Central memory CD4-positive, alpha-beta T cell (primary cell): Measurements from ENCODE around the gene ANKRD11.
"Not testable (repeated sequence)": the region's sequence is repeated elsewhere in the genome, so short reads cannot be mapped to it uniquely, and the experiment has no call there.

Experiments
- DNase-seq: peaks from one replicate; pipeline ENCODE4 v3.0.0; 2022

ANKRD11 gene

DNA sequence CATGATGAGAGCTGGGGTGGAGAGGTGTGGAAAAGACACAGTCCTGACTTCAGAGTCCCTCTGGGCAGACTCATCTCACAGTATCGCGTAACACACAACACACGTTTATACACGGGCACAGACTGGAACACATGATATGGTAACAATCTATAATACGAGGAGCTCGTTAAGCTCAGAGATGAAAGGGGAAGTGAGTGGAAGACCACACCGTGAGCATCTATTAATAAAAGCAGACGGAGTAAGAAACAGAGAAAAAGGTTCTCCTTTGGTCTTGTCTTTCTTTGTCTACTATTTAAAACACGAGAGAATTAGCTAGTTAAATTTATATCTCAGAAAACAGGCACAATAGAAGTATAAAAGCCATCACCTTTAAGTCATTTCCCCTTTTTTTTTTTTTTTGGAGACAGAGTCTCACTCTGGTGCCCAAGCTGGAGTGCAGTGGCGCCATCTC, 13.5 kb downstream of the ANKRD11 start:
- DNase-seq = no peak

- no peak for DNase-seq
Measured at GRCh38 chr16:89476379-89476778, 14.0 kb downstream of the ANKRD11 start.

GRCh38 chr16:89475144-89475543, 15.2 kb downstream of the ANKRD11 start:
- no peak for DNase-seq

DNA sequence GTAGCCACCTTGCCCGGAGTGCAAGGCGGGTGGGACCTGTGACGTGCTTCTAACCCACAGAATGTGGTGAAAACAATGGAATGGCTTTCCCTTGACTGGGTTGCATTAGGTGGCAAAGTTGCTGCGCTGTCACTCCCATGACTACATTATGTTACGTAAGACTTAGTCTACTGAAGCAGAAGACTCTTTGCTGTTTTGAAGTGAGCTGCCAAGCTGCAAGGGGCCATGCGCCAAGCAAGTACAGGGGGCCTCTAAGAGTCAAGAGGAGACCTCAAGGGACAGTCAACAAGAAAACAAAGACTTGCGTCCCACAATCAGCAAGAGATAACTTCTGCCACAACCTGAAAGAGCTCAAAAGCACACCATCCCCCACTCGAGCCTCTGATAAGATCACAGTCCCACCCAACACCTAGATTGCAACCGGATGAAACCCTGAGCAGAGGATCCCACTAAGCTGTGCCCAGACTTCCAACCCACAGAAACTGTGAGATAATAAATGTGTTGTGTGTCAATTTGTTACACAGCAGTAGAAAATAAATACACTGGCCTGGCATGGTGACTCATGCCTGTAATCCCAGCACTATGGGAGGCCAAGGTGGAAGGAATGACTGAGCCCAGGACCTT, 16.5 kb downstream of the ANKRD11 start:
- no peak for DNase-seq

DNA sequence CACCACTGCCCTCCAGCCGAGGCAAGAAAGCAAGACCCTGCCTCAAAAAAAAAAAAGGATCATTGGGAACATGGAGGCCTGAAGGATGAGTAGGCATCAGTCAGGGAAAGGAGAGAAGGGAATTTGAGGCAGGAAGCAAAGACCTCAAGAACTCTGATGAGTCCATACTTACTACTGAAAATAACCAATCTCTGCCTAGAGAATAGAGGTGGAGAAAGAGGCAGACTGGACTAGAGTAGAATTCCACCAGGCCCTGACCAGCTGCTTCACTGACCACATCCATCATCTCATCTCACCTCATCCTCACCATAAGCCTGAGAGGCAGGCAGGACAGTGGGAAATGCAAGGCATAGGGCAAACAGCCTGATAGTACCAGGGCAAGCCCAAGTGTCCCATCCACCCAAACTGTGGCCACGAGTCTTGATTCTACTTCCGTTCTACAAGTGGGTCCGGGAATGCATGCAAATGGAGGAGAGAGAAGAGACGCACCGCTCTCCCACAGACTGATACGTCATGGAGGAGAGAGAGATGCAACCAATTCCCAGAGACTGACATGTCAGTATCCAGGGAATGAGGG, 17.1 kb downstream of the ANKRD11 start:
- DNase-seq = no peak

DNA sequence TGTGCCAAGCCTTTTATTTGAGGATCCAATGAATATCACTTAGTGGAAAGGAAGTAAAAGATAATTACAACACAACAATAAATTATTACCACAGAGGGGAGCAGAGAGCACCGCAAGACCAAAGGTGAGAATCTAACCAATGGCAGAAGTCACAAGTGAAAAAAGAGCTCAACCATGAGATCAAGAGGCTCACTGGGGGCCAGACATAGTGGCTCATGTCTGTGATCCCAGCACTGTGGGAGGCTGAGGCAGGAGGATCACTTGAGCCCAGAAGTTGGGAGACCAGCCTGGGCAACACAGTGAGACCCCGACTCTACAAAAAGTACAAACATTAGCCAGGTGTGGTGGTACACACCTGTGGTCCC, 17.7 kb downstream of the ANKRD11 start:
- no peak for DNase-seq

- no peak for DNase-seq
Measured at GRCh38 chr16:89467382-89467781, 23.0 kb downstream of the ANKRD11 start.

DNA sequence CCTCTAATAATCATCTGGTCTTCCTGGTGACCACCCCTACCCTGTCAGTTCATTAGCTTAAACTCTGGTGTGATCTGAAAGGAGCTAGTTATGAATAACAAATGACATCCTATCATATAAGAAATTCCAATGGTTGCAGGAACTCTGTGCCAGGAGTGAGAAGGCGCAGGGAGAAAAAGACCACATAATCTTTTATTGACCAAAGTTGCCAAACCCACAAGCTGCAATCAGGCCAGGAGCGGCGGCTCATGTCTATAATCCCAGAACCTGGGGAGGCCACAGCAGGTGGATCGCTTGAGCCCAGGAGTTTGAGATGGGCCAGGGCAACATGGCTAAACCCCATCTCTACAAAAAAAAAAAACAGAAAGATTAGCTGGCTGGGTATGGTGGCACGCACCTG, 23.4 kb downstream of the ANKRD11 start:
- DNase-seq = no peak

GRCh38 chr16:89463312-89463711, 27.0 kb downstream of the ANKRD11 start:
- not testable (repeated sequence) for DNase-seq

- DNase-seq = not testable (repeated sequence)
Measured at GRCh38 chr16:89462639-89463038, 27.7 kb downstream of the ANKRD11 start.

DNA sequence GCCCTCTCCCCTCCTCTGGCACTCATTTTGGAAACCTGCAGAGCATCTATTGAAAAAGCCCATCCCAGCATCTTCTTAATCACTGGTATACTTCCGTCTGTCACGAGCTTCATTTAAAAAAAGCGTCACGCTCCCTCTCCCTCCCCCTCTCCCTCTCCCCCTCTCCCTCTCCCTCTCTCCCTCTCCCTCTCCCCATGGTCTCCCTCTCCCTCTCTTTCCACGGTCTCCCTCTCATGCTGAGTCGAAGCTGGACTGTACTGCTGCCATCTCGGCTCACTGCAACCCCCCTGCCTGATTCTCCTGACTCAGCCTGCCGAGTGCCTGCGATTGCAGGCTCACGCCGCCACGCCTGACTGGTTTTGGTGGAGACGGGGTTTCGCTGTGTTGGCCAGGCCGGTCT, 28.5 kb downstream of the ANKRD11 start:
- not testable (repeated sequence) for DNase-seq

GRCh38 chr16:89460556-89460955, 29.8 kb downstream of the ANKRD11 start:
- no peak for DNase-seq

GRCh38 chr16:89458967-89459366, 31.4 kb downstream of the ANKRD11 start:
- DNase-seq = no peak

DNA sequence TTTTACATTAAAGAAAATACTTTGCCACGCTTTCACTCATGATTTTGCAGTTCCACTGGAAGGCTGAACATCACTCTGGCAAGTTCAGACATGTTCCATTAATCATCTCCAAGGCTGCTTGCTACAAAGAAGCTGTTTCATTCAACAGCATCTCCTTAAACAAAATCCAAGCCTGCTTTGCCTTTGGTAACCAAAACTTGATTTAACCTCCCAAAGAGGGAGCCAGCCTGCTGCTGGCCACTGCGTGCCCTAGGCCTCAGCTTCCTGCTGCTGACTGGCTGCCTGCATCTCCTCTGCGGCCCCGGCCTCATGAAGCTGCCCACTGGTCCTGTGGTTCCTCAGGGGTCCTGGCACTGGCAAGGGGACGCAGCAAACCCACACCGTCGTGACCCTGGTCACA, 31.8 kb downstream of the ANKRD11 start:
- no peak for DNase-seq

- DNase-seq = no peak
Measured at GRCh38 chr16:89456419-89456959, 33.9 kb downstream of the ANKRD11 start.

- no peak for DNase-seq
Measured at GRCh38 chr16:89455692-89456091, 34.7 kb downstream of the ANKRD11 start.

GRCh38 chr16:89455178-89455577, 35.2 kb downstream of the ANKRD11 start:
- DNase-seq = no peak

- DNase-seq = not testable (repeated sequence)
Measured at GRCh38 chr16:89454378-89455125, 35.8 kb downstream of the ANKRD11 start.

DNA sequence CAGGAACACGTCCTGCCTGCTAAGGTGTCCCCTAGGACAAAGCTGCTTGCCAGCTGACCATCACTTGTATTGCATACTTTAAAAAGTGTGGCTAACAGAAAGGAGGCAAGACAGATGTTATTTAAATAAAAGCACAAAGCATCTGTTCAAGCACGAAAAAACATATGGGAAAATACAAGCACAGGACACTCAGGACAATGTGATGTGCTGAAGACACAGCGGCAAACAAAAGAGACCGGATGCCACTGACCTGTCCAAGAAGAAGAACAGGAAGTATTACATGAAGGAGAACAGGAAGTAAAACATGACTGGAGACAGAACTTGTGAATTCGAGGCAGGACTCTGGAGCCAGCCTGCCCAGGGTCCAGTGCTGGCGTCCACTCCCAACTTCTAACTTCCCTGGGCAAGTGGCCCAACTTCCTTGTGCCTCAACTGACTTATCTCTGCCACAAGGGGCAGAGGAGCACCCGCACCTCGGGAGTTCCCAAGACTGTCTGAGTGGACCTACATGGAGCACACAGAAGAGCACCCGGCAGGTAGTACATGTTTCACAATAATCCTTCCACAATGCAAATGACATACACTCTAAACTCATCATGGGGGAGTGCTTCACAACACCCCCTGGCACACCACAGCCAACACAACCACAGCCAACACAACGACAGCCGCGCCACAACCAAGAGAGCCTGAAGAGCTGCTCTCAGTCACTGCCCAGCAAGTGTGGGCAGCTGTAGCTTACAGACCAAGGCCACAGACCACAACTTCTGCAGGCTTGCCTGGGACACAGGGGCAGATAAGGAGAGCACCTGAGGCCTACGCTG, 36.6 kb downstream of the ANKRD11 start:
- no peak for DNase-seq

- DNase-seq = no peak
Measured at GRCh38 chr16:89452925-89453324, 37.4 kb downstream of the ANKRD11 start.

GRCh38 chr16:89452241-89452640, 38.1 kb downstream of the ANKRD11 start:
- no peak for DNase-seq

GRCh38 chr16:89450537-89450936, 39.8 kb downstream of the ANKRD11 start:
- no peak for DNase-seq

- DNase-seq = no peak
Measured at GRCh38 chr16:89449726-89450335, 40.5 kb downstream of the ANKRD11 start.
